Fibroblast of lung (primary cell): ENCODE measurements around the gene ART1.

Experiments
- EZH2 ChIP-seq: IDR thresholded peaks from 2 replicates; pipeline ENCODE4 v1.5.1; 2012; ENCODE audit warnings: low read length, control low read depth, mild to moderate bottlenecking; ENCODE audit errors: missing control alignments
- TF ChIP-seq, protein P1 (sequence below), 2 donors: IDR thresholded peaks in 1 of 2; conservative IDR thresholded peaks in 1 of 2; 1 replicate in 1 of 2; 2 replicates in 1 of 2; pipeline ENCODE4 v1.5.1; 2011 to 2012; ENCODE audit warnings: low read length in 2 of 2, control low read depth in 1 of 2, inconsistent platforms in 1 of 2, low read depth in 1 of 2, mild to moderate bottlenecking in 1 of 2

DNA sequence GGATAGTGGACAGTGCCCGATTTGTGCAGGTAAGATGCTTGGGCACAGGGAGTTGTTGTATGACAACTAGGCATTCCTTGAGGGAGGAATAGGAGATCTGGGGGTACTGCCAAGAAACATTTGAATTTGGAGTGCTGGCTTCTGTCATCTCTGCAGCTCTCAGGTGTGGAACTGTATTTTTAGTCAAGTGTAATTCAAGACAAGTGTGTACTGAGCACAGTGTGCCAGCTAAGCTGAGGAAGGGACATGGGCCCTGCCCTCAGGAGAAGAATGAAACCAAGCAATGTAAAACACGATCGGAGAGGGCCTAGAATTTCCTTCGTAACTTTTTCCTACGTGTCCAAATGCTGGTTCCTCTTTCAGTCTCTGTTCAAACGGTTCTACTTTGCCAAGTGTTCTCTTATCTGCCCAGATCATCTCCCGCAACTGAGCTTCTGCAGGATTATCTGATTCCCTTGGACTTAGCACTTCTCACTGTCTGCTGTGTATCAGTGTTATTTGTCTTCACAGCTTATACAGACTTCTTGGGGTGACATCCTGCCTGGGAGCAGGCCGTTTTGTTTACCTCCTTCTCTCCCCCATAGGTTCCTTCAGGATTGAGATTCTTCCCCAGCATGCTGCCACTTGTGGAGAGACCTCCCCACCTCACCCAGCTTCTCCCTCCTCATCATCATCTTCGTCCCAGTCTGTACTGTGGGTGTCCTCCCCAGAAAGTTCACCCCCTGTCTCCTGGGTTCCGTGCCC lies 30.8 kb upstream of the ART1 start:
- TF ChIP-seq, protein P1, sequence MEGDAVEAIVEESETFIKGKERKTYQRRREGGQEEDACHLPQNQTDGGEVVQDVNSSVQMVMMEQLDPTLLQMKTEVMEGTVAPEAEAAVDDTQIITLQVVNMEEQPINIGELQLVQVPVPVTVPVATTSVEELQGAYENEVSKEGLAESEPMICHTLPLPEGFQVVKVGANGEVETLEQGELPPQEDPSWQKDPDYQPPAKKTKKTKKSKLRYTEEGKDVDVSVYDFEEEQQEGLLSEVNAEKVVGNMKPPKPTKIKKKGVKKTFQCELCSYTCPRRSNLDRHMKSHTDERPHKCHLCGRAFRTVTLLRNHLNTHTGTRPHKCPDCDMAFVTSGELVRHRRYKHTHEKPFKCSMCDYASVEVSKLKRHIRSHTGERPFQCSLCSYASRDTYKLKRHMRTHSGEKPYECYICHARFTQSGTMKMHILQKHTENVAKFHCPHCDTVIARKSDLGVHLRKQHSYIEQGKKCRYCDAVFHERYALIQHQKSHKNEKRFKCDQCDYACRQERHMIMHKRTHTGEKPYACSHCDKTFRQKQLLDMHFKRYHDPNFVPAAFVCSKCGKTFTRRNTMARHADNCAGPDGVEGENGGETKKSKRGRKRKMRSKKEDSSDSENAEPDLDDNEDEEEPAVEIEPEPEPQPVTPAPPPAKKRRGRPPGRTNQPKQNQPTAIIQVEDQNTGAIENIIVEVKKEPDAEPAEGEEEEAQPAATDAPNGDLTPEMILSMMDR (conservative IDR thresholded peaks at IDR 0.05 in 1 of 2, IDR thresholded peaks at IDR 0.05 in 1 of 2; ENCODE audit: low read depth in 1 of 2, low read length in 2 of 2) = no peak
- no peak for TF ChIP-seq EZH2
